Right ventricle myocardium superior (tissue), 1 donor: ENCODE results near the gene CAMSAP1. TPM values are rescaled to one million over a fixed set of nuclear protein-coding genes. Genes with fewer than 3 reads are reported as not detected.

Source experiments
- ATAC-seq: fragments of 200-7000 bp; cut with Tn5 transposase; one replicate; pipeline ENCODE4 v1.9.1; 2020; ENCODE audit warnings: mild to moderate bottlenecking; ENCODE audit not compliant: poor library complexity
- DNase-seq: peaks from one replicate; pipeline ENCODE4 v3.0.0-alpha.2; 2020
- intact Hi-C: fragments of 100-400 bp; cut with DNase I; formaldehyde crosslinking; loops from one replicate; pipeline ENCODE4 v1.11.2; 2022
- total RNA-seq: library from RNA; stranded (reverse); fragmentation: NEBNext Ultra II Directional; extraction: Animal tissue kit (Norgen Biotek cat#: 25700); gene quantifications from one replicate; pipeline ENCODE4 v1.2.1, GENCODE V29; 2021
- donor health status: DM: no; HTN: yes; CAD: no; lungs with severe emphysema.

CAMSAP1 gene
- total RNA-seq, 1 donor from 2014 or later = 18.3 TPM

GRCh38 chr9:135812961-135813360, 94.4 kb downstream of the CAMSAP1 start:
- intact Hi-C loops = no loop called here
- ATAC-seq (no peak), DNase-seq (peak; percentile 18)

- peak; percentile 22 for DNase-seq
- intact Hi-C loops = no loop called here
- no peak for ATAC-seq
Measured at GRCh38 chr9:135811801-135812200, 95.5 kb downstream of the CAMSAP1 start.

GRCh38 chr9:135810806-135811575, 96.4 kb downstream of the CAMSAP1 start:
- DNase-seq (peak; percentile 14), ATAC-seq (no peak)
- intact Hi-C loops = no loop called here

GRCh38 chr9:135809166-135809565, 98.2 kb downstream of the CAMSAP1 start:
- DNase-seq (no peak), ATAC-seq (no peak)
- intact Hi-C loops = loop anchor here (10.0 kb wide), 1 partner anchor 126 kb away; no protein-coding TSS in a partner anchor

GRCh38 chr9:135805422-135806022, 101.8 kb downstream of the CAMSAP1 start:
- no peak for ATAC-seq
- DNase-seq = peak; percentile 41
- intact Hi-C loops = loop anchor here (10.0 kb wide), 1 partner anchor 129 kb away; no protein-coding TSS in a partner anchor

GRCh38 chr9:135804581-135805421, 102.5 kb downstream of the CAMSAP1 start:
- DNase-seq (peak; percentile 18), ATAC-seq (no peak)
- intact Hi-C loops = loop anchor here (10.0 kb wide), 1 partner anchor 130 kb away; no protein-coding TSS in a partner anchor

- ATAC-seq = no peak
- intact Hi-C loops = loop anchor here (10.0 kb wide), 1 partner anchor 131 kb away; no protein-coding TSS in a partner anchor
- DNase-seq = peak; percentile 6
Measured at GRCh38 chr9:135803441-135803840, 103.9 kb downstream of the CAMSAP1 start.

- ATAC-seq (no peak), DNase-seq (peak; percentile 38)
- intact Hi-C loops = loop anchor here (10.0 kb wide), 1 partner anchor 132 kb away; no protein-coding TSS in a partner anchor
Measured at GRCh38 chr9:135802876-135803419, 104.4 kb downstream of the CAMSAP1 start.

- intact Hi-C loops = loop anchor here (10.0 kb wide), 1 partner anchor 134 kb away; no protein-coding TSS in a partner anchor
- no peak for ATAC-seq
Measured at GRCh38 chr9:135801070-135801469, 106.3 kb downstream of the CAMSAP1 start.

GRCh38 chr9:135799261-135799660, 108.1 kb downstream of the CAMSAP1 start:
- ATAC-seq (no peak), DNase-seq (no peak)
- intact Hi-C loops = loop anchor here (10.0 kb wide), 1 partner anchor 326 kb away; no protein-coding TSS in a partner anchor

More at GRCh38 chr9:135801070-135801469, 106.3 kb downstream of the CAMSAP1 start:
- no peak for DNase-seq

GRCh38 chr9:135798263-135798585, 109.1 kb downstream of the CAMSAP1 start:
- DNase-seq (no peak), ATAC-seq (no peak)
- intact Hi-C loops = loop anchor here (10.0 kb wide), 1 partner anchor 327 kb away; no protein-coding TSS in a partner anchor

GRCh38 chr9:135797507-135798262, 109.7 kb downstream of the CAMSAP1 start:
- DNase-seq = peak; percentile 68
- intact Hi-C loops = loop anchor here (10.0 kb wide), 1 partner anchor 327 kb away; no protein-coding TSS in a partner anchor

GRCh38 chr9:135796784-135797485, 110.4 kb downstream of the CAMSAP1 start:
- no peak for ATAC-seq
- DNase-seq = no peak
- intact Hi-C loops = loop anchor here (10.0 kb wide), 1 partner anchor 328 kb away; no protein-coding TSS in a partner anchor

More at GRCh38 chr9:135797507-135798262, 109.7 kb downstream of the CAMSAP1 start:
- ATAC-seq = peak; percentile 91

- intact Hi-C loops = loop anchor here (10.0 kb wide), 1 partner anchor 329 kb away; no protein-coding TSS in a partner anchor
- ATAC-seq (no peak), DNase-seq (no peak)
Measured at GRCh38 chr9:135795391-135795790, 112.0 kb downstream of the CAMSAP1 start.

- no peak for ATAC-seq
- intact Hi-C loops = loop anchor here (10.0 kb wide), 1 partner anchor 330 kb away; no protein-coding TSS in a partner anchor
- DNase-seq = no peak
Measured at GRCh38 chr9:135794361-135794885, 112.9 kb downstream of the CAMSAP1 start.

- intact Hi-C loops = loop anchor here (10.0 kb wide), 1 partner anchor 331 kb away; no protein-coding TSS in a partner anchor
- no peak for ATAC-seq
Measured at GRCh38 chr9:135794057-135794335, 113.3 kb downstream of the CAMSAP1 start.

More at GRCh38 chr9:135794057-135794335, 113.3 kb downstream of the CAMSAP1 start:
- no peak for DNase-seq
